Large intestine (tissue), 3 donors: ENCODE results near the gene BCAS3. TPM values are rescaled to one million over a fixed set of nuclear protein-coding genes. Genes with fewer than 3 reads are reported as not detected.
A peak's percentile ranks its signal among the peaks of the same experiment; 100 is the strongest.

Source experiments
- DNase-seq, 2 donors: peaks; one replicate each; pipeline versions ENCODE4 v3.0.0 to v3.0.0-alpha.2; 2013
- H3K27ac ChIP-seq: one replicate; pipeline ENCODE4 v1.5.1; 2013; ENCODE audit warnings: low read length
- H3K27me3 ChIP-seq: 2 replicates; pipeline ENCODE4 v1.6.1; 2013; ENCODE audit warnings: low read length; ENCODE audit not compliant: control insufficient read depth, insufficient read depth
- H3K36me3 ChIP-seq: 2 replicates; pipeline ENCODE4 v1.6.1; 2013; ENCODE audit warnings: low read length; ENCODE audit not compliant: control insufficient read depth, insufficient read depth
- H3K4me1 ChIP-seq: one replicate; pipeline ENCODE4 v1.6.1; 2013; ENCODE audit warnings: low read length; ENCODE audit not compliant: control insufficient read depth, insufficient read depth
- H3K4me3 ChIP-seq: one replicate; pipeline ENCODE4 v1.5.1; 2013; ENCODE audit warnings: low read length
- H3K9me3 ChIP-seq: one replicate; pipeline ENCODE4 v1.6.1; 2013; ENCODE audit warnings: mild to moderate bottlenecking, low read depth, low read length, moderate library complexity; ENCODE audit not compliant: control insufficient read depth
- WGBS: methylation state at CpG from one replicate; pipeline ENCODE4 v1.1.5; 2013; ENCODE audit warnings: low lambda C conversion rate; ENCODE audit not compliant: insufficient coverage; 5-methylcytosine and 5-hydroxymethylcytosine counted together
- polyA plus RNA-seq: library from polyadenylated mRNA; unstranded; fragments of 120-200 nt; gene quantifications from one replicate; pipeline ENCODE4 v1.2.1, GENCODE V29; 2013

BCAS3 gene
- polyA plus RNA-seq, 1 donor: 9.7 TPM

DNA sequence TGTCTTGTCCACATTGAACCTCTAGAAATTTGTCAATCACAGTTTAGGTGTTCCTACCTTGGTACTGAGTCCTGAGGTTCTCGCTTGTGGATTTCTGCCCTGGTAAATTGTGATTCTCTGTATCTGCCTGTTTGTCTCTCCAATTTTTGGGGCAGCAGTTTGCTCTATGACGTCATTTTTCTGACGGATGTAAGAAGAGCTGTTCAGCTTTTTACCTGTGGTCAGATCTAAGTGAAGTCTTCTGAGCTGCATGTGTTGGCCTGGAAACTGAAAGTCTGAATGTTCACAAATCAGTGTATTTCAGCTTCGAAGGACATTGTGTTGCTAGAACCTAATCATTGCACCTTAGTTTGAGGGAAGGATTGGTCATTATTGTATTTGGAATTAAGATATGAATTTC, 63.4 kb downstream of the BCAS3 start:
- no peak overlapping the region for H3K4me3 ChIP-seq
- no peak overlapping the region for H3K27ac ChIP-seq
- whole genome bisulfite sequencing: no CpG with 5 or more reads among the region's 4 CpGs
- no peaks in the 10 kb centered on the region for H3K9me3 ChIP-seq
- no peaks in the 10 kb centered on the region for H3K4me1 ChIP-seq
- H3K27me3 ChIP-seq: no peaks in the 10 kb centered on the region
- DNase-seq: no peak
- no peaks in the 10 kb centered on the region for H3K36me3 ChIP-seq

GRCh38 chr17:60743282-60743681, 65.6 kb downstream of the BCAS3 start:
- Histone ChIP-seq H3K9me3 (no peaks in the 10 kb centered on the region), H3K4me1 (no peaks in the 10 kb centered on the region), H3K4me3 (no peak overlapping the region), H3K36me3 (no peaks in the 10 kb centered on the region), H3K27ac (no peak overlapping the region), H3K27me3 (no peaks in the 10 kb centered on the region)
- WGBS: 100% methylated on average over 1 of the region's 1 CpG
- no peak for DNase-seq

- Histone ChIP-seq H3K36me3 (no peaks in the 10 kb centered on the region), H3K4me1 (no peaks in the 10 kb centered on the region), H3K27ac (peak overlapping the region; percentile 14), H3K4me3 (no peak overlapping the region), H3K27me3 (no peaks in the 10 kb centered on the region), H3K9me3 (no peaks in the 10 kb centered on the region)
- 23% methylated on average over 3 of the region's 5 CpGs for WGBS
- peak in 1 of 2 donors; percentile 13 for DNase-seq
These were observed 66.1 kb downstream of the BCAS3 start for GRCh38 chr17:60743799-60744198.

DNA sequence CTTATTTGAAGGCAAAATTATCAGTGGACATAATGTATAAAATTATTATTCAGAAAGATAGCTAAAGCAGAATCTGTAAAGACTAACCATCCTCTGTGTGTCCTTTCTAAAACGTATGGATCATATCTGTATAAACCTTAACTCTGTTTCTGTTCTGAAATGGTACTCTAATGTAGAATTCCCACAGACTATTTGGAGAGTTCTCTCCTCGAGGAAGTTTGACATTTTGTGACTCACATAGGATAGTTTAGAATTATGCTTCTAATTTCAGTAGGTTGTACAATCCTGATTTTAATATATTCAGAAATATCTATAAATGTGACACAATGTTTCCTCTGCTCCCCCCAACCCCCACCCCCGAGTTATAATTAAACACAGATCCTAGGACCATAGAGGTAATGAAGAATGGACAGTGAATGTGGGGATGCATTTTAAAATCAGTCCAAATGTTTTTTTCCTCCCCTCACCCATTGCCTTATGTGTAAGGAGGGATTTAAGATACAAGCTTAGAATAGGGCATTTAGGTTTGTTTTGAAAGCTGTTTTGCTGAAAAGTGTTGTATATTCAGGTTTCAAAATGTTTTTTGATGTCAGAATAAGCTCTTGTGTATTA, 66.8 kb downstream of the BCAS3 start:
- WGBS: no CpG with 5 or more reads among the region's 3 CpGs
- Histone ChIP-seq H3K9me3 (no peaks in the 10 kb centered on the region), H3K4me3 (no peak overlapping the region), H3K27me3 (no peaks in the 10 kb centered on the region), H3K27ac (peak overlapping the region; percentile 14), H3K4me1 (no peaks in the 10 kb centered on the region), H3K36me3 (no peaks in the 10 kb centered on the region)
- DNase-seq: no peak

DNA sequence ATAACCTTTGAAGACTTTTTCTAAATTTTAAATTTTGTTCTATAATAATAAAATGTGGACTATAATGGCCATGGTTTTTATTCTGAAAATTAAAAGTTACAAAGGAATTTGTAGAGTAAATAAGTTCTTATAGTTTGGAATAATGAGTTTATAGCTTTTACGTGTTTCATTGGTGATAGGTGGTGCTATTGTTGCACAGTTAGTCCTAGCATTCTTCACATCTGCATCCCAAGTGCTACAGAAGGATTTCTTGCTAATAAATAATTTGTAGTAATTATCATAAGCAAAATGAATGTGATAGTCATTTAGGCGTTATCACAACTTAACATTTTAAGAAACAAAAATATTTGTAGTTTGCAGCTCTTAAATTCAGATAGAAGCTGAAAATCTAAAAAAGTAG, 67.9 kb downstream of the BCAS3 start:
- no peak overlapping the region for H3K27ac ChIP-seq
- no peak for DNase-seq
- H3K4me3 ChIP-seq: no peak overlapping the region
- no peaks in the 10 kb centered on the region for H3K9me3 ChIP-seq
- 100% methylated on average over 1 of the region's 2 CpGs for WGBS
- no peaks in the 10 kb centered on the region for H3K36me3 ChIP-seq
- no peaks in the 10 kb centered on the region for H3K27me3 ChIP-seq
- no peaks in the 10 kb centered on the region for H3K4me1 ChIP-seq

DNA sequence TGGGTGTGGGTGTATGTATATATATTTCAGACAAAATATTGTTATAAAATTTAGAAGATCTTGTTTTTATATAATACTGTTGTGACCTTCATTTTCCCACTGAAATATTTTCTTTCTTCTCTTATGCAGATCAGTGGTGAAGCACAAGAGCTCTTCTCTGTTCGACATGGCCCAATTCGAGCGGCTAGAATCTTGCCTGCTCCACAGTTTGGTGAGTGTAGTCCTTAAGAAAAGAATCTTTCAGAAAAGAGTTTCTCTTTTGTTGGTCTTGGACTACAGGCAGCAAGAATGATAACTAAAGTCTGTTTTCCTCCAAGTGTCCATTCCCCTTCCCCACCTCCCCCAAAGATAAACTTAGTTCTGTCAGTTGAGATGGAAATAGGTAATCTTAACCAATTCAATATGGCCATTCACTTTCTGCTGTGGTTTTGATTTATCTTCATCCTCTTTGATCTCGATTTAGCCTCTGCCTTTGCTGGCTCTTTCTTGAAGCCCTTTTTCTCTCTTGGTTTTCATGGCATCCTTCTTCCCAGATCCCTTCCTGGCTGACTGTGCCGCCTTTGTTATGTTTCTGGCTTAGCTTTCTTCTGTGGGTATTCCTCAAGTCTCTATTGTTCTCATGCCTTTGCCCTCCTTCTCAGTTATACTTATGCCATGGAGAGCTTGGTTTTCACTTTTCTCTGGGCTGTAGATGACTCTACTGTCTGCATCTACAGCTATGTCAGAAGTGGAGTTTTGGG, 69.6 kb downstream of the BCAS3 start:
- 44% methylated on average over 2 of the region's 5 CpGs for WGBS
- H3K4me1 ChIP-seq: no peaks in the 10 kb centered on the region
- H3K27me3 ChIP-seq: no peaks in the 10 kb centered on the region
- no peak overlapping the region for H3K27ac ChIP-seq
- H3K36me3 ChIP-seq: no peaks in the 10 kb centered on the region
- H3K9me3 ChIP-seq: no peaks in the 10 kb centered on the region
- no peak overlapping the region for H3K4me3 ChIP-seq
- DNase-seq: no peak

DNA sequence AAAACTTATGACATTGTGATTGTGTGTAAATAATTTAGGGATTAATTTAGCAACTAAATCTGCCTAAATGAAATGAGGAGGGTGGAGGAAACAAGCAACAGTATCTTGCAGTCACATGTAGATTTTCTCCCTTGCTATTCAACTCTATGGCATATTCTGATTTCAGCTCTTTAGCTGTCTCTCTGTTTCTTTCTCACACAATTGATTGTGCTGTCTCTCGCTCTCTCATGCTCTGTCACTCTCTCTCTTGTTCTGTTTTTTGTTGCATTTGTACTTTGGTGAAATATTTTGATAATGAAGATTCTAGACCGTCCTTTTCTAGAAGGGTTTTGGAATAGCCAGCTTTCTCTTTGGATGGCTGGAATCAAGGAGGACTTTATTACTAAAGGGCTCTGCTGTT, 70.6 kb downstream of the BCAS3 start:
- Histone ChIP-seq H3K27me3 (no peaks in the 10 kb centered on the region), H3K9me3 (no peaks in the 10 kb centered on the region), H3K36me3 (no peaks in the 10 kb centered on the region), H3K4me3 (no peak overlapping the region), H3K4me1 (no peaks in the 10 kb centered on the region), H3K27ac (no peak overlapping the region)
- 78% methylated on average over 1 of the region's 2 CpGs for WGBS
- no peak for DNase-seq

DNA sequence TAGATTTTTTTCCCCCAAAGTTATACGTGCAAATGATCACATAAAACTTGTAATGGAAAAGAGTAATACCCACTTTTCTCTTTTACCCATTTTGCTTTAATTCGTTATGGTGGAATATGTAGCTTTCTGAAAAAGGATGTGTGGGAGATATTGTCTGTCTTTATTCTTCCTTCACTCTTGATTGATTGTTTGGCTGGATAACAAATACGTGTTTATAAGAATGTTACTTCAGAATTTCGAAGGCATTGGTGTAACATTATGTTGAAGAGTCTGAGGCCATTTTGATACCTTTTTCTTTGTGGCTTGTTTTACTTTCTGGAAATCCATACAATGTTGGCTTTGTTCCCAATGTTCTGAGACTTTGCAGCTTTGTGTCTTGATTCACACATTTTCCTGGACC, 71.4 kb downstream of the BCAS3 start:
- no peak overlapping the region for H3K27ac ChIP-seq
- no peaks in the 10 kb centered on the region for H3K4me1 ChIP-seq
- no peaks in the 10 kb centered on the region for H3K27me3 ChIP-seq
- DNase-seq: no peak
- 89% methylated on average over 4 of the region's 4 CpGs for WGBS
- H3K36me3 ChIP-seq: no peaks in the 10 kb centered on the region
- no peaks in the 10 kb centered on the region for H3K9me3 ChIP-seq
- H3K4me3 ChIP-seq: no peak overlapping the region

GRCh38 chr17:60749708-60750107, 72.1 kb downstream of the BCAS3 start:
- no CpG with 5 or more reads among the region's 5 CpGs for WGBS
- H3K27ac ChIP-seq: no peak overlapping the region
- H3K4me3 ChIP-seq: no peak overlapping the region
- H3K4me1 ChIP-seq: no peaks in the 10 kb centered on the region
- no peak for DNase-seq
- H3K27me3 ChIP-seq: no peaks in the 10 kb centered on the region
- no peaks in the 10 kb centered on the region for H3K9me3 ChIP-seq
- no peaks in the 10 kb centered on the region for H3K36me3 ChIP-seq

GRCh38 chr17:60750640-60751039, 73.0 kb downstream of the BCAS3 start:
- H3K4me3 ChIP-seq: no peak overlapping the region
- H3K27me3 ChIP-seq: no peaks in the 10 kb centered on the region

GRCh38 chr17:60751884-60752283, 74.2 kb downstream of the BCAS3 start:
- DNase-seq: no peak
- H3K4me1 ChIP-seq: no peaks in the 10 kb centered on the region
- H3K36me3 ChIP-seq: no peaks in the 10 kb centered on the region
- WGBS: no CpG with 5 or more reads among the region's 1 CpG
- no peak overlapping the region for H3K4me3 ChIP-seq
- H3K27ac ChIP-seq: no peak overlapping the region
- no peaks in the 10 kb centered on the region for H3K27me3 ChIP-seq
- no peaks in the 10 kb centered on the region for H3K9me3 ChIP-seq

More at GRCh38 chr17:60750640-60751039, 73.0 kb downstream of the BCAS3 start:
- Histone ChIP-seq H3K27ac (no peak overlapping the region), H3K4me1 (no peaks in the 10 kb centered on the region), H3K36me3 (no peaks in the 10 kb centered on the region), H3K9me3 (no peaks in the 10 kb centered on the region)
- no peak for DNase-seq
